ES-I3 (cell line): Measurements from ENCODE around the gene GPR26.

Source experiments
- H3K36me3 ChIP-seq: 2 replicates; pipeline ENCODE4 v1.6.1; 2013; ENCODE audit warnings: mild to moderate bottlenecking, low read length, control low read depth, moderate library complexity; ENCODE audit not compliant: insufficient read depth
- H3K4me1 ChIP-seq: 2 replicates; pipeline ENCODE4 v1.6.1; 2013; ENCODE audit warnings: mild to moderate bottlenecking, control low read depth, low read length; ENCODE audit not compliant: insufficient read depth
- H3K9ac ChIP-seq: 2 replicates; pipeline ENCODE4 v1.6.1; 2013; ENCODE audit warnings: low read depth, mild to moderate bottlenecking, low read length, moderate library complexity
- H3K9me3 ChIP-seq: 2 replicates; pipeline ENCODE4 v1.6.1; 2013; ENCODE audit warnings: mild to moderate bottlenecking, low read length, moderate library complexity; ENCODE audit not compliant: control insufficient read depth, insufficient read depth

Gene GPR26

DNA sequence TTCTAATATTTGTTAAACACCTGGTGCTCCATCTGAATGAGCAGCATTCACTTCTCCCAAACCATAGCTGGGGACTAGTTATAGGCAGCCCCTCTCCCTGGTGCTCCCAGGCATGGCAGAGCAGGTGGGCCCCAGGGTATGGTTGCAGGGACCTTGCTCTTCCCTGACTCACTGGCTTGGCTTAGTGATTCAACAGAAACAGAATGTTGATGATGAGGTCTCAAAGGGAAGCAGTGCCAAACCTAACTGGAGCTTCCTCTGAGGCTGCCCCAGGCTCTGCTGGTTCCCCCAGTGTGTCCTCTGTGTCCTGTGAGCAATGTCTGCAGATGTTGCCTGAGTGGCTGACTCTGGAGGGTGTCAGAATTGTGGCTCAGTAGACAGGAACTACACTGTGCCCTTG lies 3.7 kb downstream of the GPR26 start:
- Histone ChIP-seq H3K9me3 (peaks cover 5% of the 10 kb centered on the region; the same call in 1 of the 2 replicates), H3K9ac (no peak overlapping the region), H3K4me1 (no peaks in the 10 kb centered on the region; the same call in 1 of the 2 replicates), H3K36me3 (no peaks in the 10 kb centered on the region)

DNA sequence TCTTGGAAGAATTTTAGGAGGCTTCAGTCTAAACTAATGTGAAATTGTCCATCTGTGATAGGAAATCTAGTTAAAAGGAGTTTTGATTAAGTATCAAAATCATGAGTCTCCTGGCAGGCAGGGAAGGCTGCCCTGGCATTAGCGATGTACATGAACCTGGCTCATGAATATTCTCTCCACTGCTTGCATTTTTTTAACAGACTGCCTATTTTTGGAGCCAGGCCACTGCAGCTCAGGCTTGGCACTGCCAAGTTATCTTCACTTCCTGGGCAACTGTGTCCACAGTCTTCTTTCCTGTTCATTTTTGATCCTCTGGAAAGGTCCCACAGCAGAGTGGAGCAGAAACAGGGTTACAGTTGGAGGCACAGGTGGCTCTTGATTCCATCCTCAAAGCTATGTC lies 7.0 kb downstream of the GPR26 start:
- Histone ChIP-seq H3K9ac (no peak overlapping the region), H3K4me1 (no peaks in the 10 kb centered on the region; the same call in 1 of the 2 replicates), H3K36me3 (no peaks in the 10 kb centered on the region), H3K9me3 (no peaks in the 10 kb centered on the region)

DNA sequence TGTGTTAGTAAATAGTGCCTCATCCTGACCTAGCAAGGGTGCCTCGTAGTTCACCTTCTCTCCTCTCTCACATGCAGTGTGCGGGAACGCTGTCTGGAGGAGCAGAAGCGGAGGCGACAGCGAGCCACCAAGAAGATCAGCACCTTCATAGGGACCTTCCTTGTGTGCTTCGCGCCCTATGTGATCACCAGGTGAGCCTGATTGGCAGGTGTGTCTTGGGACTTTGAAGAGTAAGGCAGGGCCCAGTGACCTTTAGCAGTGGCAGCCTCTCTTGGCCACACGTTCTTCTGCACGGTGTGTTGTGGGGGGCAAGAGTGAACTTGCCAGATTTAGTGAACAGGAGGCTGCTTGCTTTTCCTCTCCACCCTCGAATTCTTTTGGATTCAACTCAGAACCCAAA lies 8.6 kb downstream of the GPR26 start:
- H3K9me3 ChIP-seq: no peaks in the 10 kb centered on the region
- no peak overlapping the region for H3K9ac ChIP-seq
- no peaks in the 10 kb centered on the region for H3K36me3 ChIP-seq
- no peaks in the 10 kb centered on the region; the same call in 1 of the 2 replicates for H3K4me1 ChIP-seq

GRCh38 chr10:123675811-123676210 lies 9.7 kb downstream of the GPR26 start:
- Histone ChIP-seq H3K4me1 (no peaks in the 10 kb centered on the region; the same call in 1 of the 2 replicates), H3K9ac (no peak overlapping the region), H3K36me3 (no peaks in the 10 kb centered on the region), H3K9me3 (no peaks in the 10 kb centered on the region)

DNA sequence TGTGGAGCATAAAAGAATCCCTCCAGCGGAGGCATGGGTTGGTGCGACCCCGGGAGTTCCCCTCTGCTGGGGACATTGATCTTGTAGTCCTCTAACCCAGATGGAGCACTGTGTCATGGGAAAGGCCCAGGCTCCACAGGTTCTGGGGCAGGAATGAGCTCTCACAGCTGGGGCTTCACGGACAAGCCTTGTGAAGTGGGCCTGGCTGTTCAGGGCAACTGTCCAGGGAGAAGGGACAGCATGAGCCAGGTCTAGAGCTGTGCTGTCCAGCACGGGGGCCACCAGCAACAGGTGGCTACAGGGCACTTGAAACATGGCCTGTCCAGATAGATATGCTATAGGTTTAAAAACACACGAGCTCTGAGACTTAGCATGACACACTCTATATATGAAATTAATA lies 11.4 kb downstream of the GPR26 start:
- H3K36me3 ChIP-seq: no peaks in the 10 kb centered on the region
- H3K9ac ChIP-seq: no peak overlapping the region
- H3K9me3 ChIP-seq: no peaks in the 10 kb centered on the region
- H3K4me1 ChIP-seq: no peaks in the 10 kb centered on the region

DNA sequence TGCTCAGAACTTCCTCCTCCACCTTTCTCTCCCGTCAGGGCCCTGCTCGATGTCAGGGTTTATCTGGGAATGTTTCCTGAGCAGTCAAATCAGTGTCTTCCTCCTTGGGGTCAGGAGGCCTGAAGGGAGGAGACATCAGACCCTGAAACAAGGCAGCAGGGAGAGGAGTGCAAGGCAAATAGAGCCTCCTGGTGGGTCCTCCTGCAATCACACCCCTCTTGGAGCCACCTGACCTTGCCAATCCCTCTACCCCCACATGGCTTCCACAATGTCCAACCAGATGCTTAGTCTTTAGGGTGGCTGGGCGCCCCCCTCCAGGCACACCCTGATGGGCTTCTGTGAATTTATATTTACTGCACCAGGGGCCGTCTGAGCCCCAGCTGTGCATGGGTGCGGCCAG lies 12.2 kb downstream of the GPR26 start:
- no peaks in the 10 kb centered on the region for H3K4me1 ChIP-seq
- H3K9ac ChIP-seq: no peak overlapping the region
- H3K9me3 ChIP-seq: no peaks in the 10 kb centered on the region
- H3K36me3 ChIP-seq: no peaks in the 10 kb centered on the region

DNA sequence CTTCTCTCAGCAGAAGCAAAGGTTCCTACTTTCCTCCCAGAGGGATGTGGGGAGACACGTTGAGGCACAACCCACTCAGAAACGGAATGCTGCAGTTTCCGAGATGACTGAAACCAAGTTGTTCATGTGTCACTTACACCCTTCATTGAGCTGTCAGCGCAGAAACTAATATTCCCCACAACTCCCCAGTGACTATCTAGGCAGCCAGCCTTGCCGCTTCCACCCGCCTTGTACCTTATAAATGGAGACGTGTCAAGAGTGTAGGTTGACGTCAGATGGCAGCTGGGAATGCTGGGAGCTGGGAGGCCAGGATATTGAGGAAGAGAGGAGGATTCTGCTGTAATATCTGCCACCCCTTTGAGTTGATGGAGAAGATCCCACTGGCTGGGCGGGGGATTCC lies 15.1 kb downstream of the GPR26 start:
- Histone ChIP-seq H3K9me3 (no peaks in the 10 kb centered on the region), H3K4me1 (no peaks in the 10 kb centered on the region), H3K9ac (no peak overlapping the region), H3K36me3 (no peaks in the 10 kb centered on the region)

- no peaks in the 10 kb centered on the region for H3K36me3 ChIP-seq
- no peaks in the 10 kb centered on the region for H3K4me1 ChIP-seq
- H3K9ac ChIP-seq: no peak overlapping the region
- no peaks in the 10 kb centered on the region for H3K9me3 ChIP-seq
Observed at GRCh38 chr10:123682477-123682876, 16.3 kb downstream of the GPR26 start.

DNA sequence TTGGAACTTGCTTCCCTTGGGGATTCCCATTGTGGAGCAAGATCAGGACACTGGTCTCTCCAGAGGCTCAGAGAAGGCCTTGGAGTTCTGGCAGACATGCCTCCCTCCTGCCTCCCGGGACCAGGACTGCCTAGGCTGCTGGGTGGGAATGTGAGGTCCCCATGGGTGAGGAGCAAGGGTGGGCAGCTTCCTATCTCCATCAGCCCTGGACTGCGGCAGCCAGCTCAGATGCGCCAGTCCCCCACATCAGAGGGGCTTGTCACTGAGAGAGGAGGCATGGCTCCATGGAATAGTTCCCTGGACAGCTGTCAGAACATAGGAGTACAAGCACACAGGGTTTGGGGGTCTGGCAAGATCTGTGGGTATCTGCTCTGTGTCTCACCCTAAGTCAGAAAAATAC lies 17.3 kb downstream of the GPR26 start:
- no peaks in the 10 kb centered on the region for H3K9me3 ChIP-seq
- no peaks in the 10 kb centered on the region for H3K36me3 ChIP-seq
- no peaks in the 10 kb centered on the region for H3K4me1 ChIP-seq
- no peak overlapping the region for H3K9ac ChIP-seq

- Histone ChIP-seq H3K4me1 (no peaks in the 10 kb centered on the region), H3K36me3 (no peaks in the 10 kb centered on the region), H3K9me3 (no peaks in the 10 kb centered on the region), H3K9ac (no peak overlapping the region)
Observed at GRCh38 chr10:123683865-123684264, 17.7 kb downstream of the GPR26 start.

DNA sequence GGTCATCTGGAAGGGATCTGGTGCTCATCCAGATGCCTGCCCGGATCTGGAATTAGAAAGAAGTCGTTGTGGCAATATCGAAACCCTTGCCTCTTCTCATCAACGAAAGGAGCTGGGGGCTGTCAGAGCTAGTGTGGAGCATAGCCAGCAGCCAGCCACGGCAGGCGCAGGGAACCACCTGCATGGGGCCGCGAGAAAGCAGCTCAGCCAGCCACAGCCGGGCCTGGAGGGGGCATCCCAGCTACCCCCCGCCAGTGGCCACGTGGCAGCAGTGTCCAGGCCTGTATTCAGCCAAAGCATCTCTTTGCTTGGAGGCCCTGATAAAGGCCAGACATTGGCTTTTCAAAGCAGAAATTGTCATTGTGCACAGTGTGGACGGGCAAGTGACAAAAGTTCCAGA lies 19.1 kb downstream of the GPR26 start:
- H3K9ac ChIP-seq: no peak overlapping the region
- no peaks in the 10 kb centered on the region for H3K9me3 ChIP-seq
- H3K4me1 ChIP-seq: no peaks in the 10 kb centered on the region
- H3K36me3 ChIP-seq: no peaks in the 10 kb centered on the region

DNA sequence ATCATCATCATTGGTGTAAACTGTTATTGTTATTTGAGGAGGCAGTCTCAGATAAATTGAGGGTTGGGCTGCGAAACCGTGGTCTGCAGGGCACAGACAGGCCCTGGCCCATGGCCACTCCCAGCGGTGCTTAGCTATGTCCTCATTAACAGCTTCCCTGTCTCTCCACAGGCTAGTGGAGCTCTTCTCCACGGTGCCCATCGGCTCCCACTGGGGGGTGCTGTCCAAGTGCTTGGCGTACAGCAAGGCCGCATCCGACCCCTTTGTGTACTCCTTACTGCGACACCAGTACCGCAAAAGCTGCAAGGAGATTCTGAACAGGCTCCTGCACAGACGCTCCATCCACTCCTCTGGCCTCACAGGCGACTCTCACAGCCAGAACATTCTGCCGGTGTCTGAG lies 21.6 kb downstream of the GPR26 start:
- no peak overlapping the region for H3K9ac ChIP-seq
- H3K9me3 ChIP-seq: no peaks in the 10 kb centered on the region
- no peaks in the 10 kb centered on the region for H3K36me3 ChIP-seq
- H3K4me1 ChIP-seq: no peaks in the 10 kb centered on the region

DNA sequence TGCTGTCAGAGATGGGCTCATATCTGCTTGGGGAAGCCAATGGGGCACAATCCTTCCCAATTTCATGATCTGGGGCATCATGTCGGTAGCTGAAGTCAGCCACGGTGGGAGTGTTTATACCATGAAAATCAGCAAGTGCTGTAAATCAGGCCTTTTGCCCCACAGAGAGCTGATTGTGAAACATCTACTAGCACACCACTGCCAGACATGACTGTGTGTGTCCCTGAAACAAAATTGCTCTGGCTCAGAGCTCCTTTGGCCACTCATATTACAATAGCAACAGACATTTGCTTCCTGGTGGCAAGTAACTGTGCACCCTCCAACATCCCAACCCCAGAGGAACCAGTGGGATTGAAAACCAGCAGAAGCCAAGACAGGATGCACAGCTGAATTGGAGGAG lies 23.7 kb downstream of the GPR26 start:
- Histone ChIP-seq H3K9ac (no peak overlapping the region), H3K9me3 (no peaks in the 10 kb centered on the region), H3K36me3 (no peaks in the 10 kb centered on the region), H3K4me1 (no peaks in the 10 kb centered on the region)

- no peaks in the 10 kb centered on the region for H3K36me3 ChIP-seq
- H3K9ac ChIP-seq: no peak overlapping the region
- no peaks in the 10 kb centered on the region for H3K4me1 ChIP-seq
- H3K9me3 ChIP-seq: no peaks in the 10 kb centered on the region
Observed at GRCh38 chr10:123703195-123703790, 37.1 kb downstream of the GPR26 start.

DNA sequence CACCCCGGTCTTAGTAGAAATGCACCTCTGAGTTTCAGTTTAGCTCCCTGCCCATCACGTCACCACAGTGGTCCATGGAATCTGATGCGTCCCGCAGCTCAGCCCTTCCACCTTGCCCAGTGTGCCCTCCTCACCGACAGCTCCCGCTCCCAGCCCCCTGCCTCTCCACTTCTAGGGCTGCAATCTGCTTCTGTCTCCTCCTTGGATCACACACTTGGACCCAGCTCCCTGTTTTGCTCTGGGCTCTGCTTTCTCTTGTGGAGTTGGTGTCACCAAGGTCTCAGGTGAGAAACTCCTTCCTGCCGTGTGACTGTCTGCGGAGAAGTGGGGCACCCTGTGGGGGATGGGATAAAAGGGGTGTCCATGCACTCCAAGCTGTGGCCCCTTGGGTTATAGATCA lies 37.9 kb downstream of the GPR26 start:
- no peaks in the 10 kb centered on the region for H3K36me3 ChIP-seq
- H3K9ac ChIP-seq: no peak overlapping the region
- no peaks in the 10 kb centered on the region for H3K9me3 ChIP-seq
- no peaks in the 10 kb centered on the region for H3K4me1 ChIP-seq

DNA sequence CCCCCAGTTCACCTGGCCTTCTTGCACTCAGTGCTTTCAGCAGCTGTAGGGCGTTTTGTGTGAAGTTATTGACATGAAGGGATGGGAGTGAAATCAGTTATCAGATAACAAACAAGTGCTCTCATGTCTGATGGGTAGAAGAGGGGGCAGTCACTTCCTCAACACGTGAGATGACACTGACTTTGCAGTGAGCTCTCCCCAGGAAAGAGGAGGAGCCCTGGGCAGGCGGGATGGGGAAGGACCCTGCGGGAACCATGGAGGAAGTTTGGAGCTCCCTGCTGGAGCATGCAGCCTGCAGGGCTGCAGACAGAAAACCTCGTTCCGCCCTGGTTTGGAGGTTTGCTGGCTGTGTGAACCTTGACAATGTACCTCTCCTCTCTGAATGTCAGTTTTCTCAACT lies 38.7 kb downstream of the GPR26 start:
- Histone ChIP-seq H3K4me1 (no peaks in the 10 kb centered on the region), H3K36me3 (no peaks in the 10 kb centered on the region), H3K9me3 (no peaks in the 10 kb centered on the region), H3K9ac (no peak overlapping the region)
